Transverse colon (tissue), 3 donors: ENCODE results near the gene EID1.

ENCODE experiments used
- EP300 ChIP-seq: sonication (generic); formaldehyde crosslinking; IDR thresholded peaks from one replicate; pipeline ENCODE4 v1.6.1; 2017; ENCODE audit warnings: antibody characterized with exemption, low read depth
- POLR2AphosphoS5 ChIP-seq, 3 donors: sonication (generic); formaldehyde crosslinking; IDR thresholded peaks; one replicate each; pipeline ENCODE4 v1.6.1; 2016; ENCODE audit warnings: antibody characterized with exemption in 3 of 3

DNA sequence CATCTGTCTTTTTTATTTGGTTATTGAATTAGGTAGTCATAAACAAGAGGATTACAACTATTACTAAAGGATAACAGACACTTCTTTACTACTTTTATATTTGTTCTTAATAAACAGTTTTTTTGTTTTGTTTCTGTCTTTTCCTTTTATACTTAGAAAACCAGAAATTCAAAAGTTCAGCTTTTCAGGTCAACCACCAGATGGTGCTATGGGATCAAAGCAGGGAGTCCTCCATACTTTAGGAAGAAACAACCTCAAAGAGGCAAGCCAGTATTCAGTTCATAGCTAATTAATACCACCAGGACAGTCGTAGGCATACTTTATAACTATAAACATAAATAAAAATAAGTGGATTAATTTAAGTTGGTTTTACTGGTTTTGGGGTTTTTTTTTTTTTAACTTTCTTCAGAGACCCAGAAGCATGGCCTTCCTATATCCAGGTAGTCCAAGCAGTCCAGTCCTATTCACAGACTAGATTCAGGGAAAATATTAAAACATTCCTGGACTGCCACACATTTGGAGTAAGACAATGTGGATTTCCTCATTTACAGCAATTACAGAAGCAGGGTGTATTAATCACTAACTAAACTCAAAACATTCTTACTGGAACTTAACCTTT, 16.0 kb upstream of the EID1 start:
- TF ChIP-seq EP300 (no peak), POLR2AphosphoS5 (IDR thresholded peaks at IDR 0.05) (no peak)
